HG02981 (cell line): ENCODE measurements around the gene KCNN3.

Experiments used
- ATAC-seq: cut with Tn5 transposase; IDR thresholded peaks from one replicate; pipeline ENCODE4 v1.9.1; 2021; ENCODE audit warnings: mild to moderate bottlenecking, moderate library complexity; ENCODE audit not compliant: unreplicated experiment

Gene KCNN3

GRCh38 chr1:154774175-154774855 lies 95.8 kb downstream of the KCNN3 start:
- no peak for ATAC-seq

GRCh38 chr1:154773551-154773950 lies 96.5 kb downstream of the KCNN3 start:
- no peak for ATAC-seq

DNA sequence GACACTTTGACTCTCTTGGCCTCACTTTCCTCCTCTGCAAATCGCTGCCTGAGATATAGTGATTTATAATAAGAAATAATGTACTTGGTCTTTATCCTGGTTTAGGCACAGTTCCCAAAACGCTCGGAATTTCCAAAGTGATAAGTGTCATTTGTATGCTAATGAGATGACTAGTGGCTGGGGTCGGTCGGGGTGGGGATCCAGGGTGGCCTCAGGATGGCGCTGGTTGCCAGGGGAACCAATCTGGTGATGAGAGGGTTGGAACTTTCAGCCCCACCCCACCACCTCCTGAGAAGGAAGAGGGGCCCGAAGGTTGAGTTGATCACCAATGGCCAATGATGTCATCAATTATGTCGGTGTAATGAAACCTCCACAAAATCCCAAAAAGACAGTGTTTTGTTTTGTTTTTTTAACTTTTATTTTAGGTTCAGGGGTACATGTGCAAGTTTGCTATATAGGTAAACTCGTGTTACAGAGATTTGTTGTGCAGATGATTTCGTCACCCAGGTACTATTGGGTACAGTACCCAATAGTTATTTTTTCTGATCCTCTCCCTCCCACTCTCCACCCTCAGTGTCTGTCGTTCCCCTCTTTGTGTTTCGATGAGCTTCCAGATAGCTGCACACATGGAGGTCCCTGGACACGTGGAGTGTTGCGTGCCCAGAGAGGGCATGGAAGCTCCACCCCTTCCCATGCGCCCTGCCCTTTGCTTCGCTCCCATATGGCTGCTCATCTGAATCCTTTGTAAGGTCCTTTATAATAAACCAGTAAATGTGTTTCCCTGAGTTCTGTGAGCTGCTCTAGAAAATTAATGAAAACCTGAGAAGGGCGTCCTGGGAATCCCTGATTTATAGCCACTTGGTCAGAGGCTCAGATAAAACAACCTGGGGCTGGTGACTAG lies 97.2 kb downstream of the KCNN3 start:
- no peak for ATAC-seq

- no peak for ATAC-seq
Observed at GRCh38 chr1:154772056-154772455, 98.0 kb downstream of the KCNN3 start.

- ATAC-seq: no peak
Observed at GRCh38 chr1:154770897-154771594, 99.0 kb downstream of the KCNN3 start.

DNA sequence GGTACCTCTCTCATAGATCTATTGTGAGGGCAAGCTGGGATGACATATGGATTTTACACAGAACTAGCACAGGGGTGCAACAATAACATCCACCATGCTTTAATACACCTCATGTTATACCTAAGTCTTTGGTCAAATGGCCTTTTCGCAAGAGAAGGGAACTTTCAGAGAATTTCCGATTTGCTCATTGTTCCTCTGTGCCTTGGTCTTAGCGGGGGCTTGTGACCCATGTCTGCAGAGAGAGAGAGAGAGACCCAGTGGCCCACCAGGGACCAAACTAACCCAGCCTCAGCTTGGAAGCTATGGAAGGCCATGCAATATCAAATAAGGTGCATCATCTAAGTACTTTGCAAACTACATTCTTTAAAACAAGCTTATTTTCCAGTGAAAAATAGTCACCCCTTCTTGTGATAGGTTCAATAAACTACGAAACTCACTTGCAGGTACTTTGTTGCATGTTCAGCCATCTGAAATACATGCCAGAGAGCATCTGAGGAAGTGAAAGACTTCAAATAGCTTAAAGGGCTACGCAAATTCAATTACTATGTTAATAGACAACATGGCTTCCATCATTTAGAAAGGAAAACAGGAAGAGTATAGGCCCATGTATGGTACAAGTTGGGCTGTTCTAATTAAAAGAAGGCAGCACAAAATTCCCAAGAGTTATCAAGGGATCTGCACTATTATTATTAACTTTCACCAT lies 100.7 kb downstream of the KCNN3 start:
- ATAC-seq: no peak

- ATAC-seq: no peak
Observed at GRCh38 chr1:154768456-154769125, 101.5 kb downstream of the KCNN3 start.

DNA sequence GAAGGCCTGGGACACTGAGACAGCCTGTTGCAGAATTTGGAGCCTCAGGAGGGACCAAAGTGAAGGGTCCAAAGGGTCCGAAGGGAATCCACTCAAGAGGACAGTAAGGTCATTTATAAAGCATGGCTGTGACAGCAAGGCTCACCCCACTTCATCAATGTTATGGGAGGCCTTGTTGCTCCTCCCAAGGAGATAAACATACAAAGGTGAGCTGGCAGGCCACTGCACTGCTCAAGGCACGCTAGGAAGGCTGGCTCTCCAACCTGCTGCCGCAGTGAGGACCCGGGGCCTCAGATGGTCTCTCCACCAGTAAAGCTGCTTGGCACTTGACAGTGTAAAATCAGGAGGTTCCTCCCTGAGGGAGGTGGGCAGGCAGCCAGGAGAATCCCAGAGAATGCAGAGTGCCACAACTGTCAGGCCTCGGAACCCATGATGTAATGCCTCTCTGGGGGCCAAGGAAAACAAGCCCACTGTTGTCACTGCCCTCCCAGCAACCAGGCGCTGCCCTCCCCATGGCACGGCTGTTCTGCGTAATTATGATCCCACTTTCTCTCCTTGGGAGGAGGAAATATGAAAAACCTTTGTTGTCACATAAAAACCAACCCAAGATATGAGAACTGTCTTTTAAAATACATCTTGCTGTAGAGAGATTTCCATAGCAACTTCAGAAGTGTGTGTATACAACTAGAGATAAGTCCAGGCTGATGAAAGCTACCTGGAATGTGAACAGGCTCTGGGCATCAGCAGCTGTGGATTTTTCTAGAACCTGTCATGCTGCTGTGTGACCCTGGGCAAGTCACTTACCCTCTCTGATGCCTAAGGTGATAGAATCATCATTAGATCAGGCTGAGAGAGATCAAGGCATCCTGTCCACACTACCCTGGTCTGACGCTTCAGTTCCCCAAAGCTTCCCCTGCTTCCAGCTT lies 102.5 kb downstream of the KCNN3 start:
- ATAC-seq: no peak

DNA sequence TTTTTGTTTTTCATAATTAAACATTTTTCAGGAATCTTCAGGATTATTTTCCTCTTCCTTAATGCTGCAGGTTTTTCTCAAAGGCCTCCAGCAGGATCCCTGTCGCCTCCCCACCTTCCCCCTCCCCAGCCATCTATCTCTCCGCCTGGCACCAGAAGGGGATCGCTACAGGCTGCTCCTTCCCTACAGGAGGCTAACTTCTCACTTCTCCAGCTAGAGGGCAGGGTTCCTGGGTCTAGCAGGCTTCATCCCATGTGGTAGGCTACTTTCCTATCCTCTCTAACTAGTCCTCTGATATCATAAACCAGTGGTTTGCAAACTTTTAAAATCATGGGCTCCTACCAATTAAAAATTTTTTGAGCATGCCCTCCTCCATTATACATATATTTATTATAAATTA lies 104.1 kb downstream of the KCNN3 start:
- no peak for ATAC-seq

DNA sequence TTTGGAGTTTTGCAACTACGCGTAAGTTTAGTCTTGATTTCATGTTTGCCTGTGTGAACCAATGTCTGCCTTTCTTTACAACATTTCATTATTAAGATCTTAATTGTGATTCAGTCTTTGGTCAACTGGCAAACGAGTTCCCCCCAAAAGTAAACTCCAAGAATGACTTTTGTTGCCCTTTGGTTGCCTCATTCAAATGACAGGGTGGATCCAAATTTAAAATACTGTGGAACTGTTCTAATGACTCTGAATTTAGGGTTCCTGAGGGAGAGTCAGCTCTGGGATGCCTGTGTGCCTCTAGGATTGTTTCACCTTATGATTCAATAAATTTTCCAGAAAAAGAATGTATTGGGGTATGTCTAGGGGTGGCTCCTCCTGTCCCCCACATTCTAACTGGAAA lies 105.3 kb downstream of the KCNN3 start:
- no peak for ATAC-seq

GRCh38 chr1:154764181-154764580 lies 105.9 kb downstream of the KCNN3 start:
- no peak for ATAC-seq

DNA sequence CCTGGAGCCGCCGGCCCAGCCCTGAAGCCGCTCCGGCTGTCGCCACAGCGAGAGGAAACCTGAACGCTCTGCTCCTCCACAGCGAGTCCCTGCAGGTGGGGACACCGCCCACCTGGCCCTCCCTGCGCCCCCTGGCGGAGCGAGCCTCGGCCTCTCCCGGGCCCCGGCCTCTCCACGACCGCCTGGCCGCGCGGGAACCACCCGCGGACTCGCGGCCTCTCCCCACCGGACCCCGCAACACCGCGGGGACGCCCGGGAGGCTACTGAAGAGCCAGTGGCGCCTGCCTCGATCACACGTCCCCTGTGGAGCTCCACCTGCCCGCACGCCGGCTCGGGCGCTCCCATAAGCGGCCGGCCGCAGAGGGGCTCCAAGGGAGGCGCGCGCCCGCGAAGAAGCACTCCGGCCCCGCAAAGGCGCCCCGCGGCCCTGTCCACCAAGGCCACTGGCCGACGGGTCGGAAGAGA lies 109.6 kb downstream of the KCNN3 start:
- no peak for ATAC-seq

- no peak for ATAC-seq
Observed at GRCh38 chr1:154759793-154760192, 110.3 kb downstream of the KCNN3 start.

- no peak for ATAC-seq
Observed at GRCh38 chr1:154759196-154759595, 110.9 kb downstream of the KCNN3 start.

DNA sequence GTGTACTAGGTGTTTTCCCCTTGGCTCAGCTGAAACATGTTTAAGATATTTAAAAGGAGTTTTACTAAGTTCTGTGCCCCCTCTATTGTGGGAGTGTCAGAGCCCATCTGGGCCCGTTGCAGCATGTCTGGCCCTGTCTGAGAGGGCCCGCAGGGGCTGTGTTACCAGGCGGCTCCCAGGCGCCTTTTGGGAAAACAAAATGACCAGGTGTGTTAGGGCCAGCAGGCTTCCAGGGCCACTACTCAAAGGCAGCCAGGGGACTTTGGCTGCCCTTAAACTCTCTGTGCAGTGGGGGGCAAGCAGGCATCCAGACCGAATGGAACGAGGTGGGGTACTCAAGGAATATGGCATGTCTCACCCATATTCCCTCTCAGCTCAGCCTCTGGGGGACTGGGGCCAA lies 111.7 kb downstream of the KCNN3 start:
- ATAC-seq: no peak

- ATAC-seq: no peak
Observed at GRCh38 chr1:154756793-154757548, 113.1 kb downstream of the KCNN3 start.

- no peak for ATAC-seq
Observed at GRCh38 chr1:154755858-154756730, 114.0 kb downstream of the KCNN3 start.

DNA sequence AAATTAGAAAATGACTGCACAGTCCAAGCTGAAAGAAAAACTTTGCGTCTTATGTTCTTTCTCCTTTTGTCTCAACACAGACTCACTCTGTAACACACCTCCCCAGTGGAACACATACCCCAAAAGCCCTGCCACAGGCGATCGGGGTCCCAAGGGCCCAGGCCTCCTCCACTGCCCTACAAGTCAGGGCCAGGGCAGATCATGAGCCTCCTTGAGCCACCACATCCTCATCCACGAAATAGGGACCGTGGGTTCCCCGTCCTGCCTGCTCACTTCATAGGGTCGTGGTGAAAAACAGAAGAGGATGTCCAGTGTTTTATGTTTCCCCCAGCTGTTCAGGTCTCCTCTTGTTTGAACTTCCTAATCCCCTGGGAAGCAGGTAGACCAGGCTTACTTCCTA lies 116.7 kb downstream of the KCNN3 start:
- ATAC-seq: no peak
